ENCODE measurements around the gene SLC6A6.

SLC6A6 gene

GRCh38 chr3:14534516-14535191 is 132.2 kb downstream of the SLC6A6 start:
- Histone ChIP-seq H3K27me3 (no peaks in the 10 kb centered on the region), H3K9me3 (no peaks in the 10 kb centered on the region), H3K4me3 (ENCODE audit: low read depth, low read length) (no peak overlapping the region), H3K4me1 (no peaks in the 10 kb centered on the region; the same call in 1 of the 2 replicates), H3K36me3 (no peaks in the 10 kb centered on the region)
- no peak for DNase-seq
- TF ChIP-seq CTCF (IDR thresholded peaks at IDR 0.05; ENCODE audit: low read depth, low read length), result no peak

DNA sequence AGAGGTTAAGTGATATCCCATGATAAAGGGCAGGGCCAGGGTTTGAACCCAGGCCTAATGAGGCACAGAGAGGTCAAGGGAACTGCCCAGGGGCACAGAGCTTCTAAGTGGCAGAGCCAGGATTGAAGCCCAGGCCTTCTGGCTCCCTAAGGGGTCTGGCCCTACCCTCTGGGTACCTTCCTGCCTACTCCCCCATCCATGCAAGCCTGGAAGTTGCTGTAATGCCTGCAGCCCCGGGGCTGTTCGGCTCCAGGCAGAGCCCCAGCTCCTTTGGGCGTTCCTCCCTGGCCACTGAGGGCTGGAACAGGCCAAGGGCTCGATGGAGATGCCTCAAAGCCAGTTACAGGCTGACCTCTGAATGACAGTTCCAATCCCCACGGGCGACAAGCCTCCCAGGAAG is 133.2 kb downstream of the SLC6A6 start:
- Histone ChIP-seq H3K36me3 (no peaks in the 10 kb centered on the region), H3K4me1 (no peaks in the 10 kb centered on the region; the same call in 1 of the 2 replicates), H3K4me3 (ENCODE audit: low read depth, low read length) (no peak overlapping the region), H3K27me3 (no peaks in the 10 kb centered on the region), H3K9me3 (no peaks in the 10 kb centered on the region)
- no peak for TF ChIP-seq CTCF (IDR thresholded peaks at IDR 0.05; ENCODE audit: low read depth, low read length)
- no peak for DNase-seq

DNA sequence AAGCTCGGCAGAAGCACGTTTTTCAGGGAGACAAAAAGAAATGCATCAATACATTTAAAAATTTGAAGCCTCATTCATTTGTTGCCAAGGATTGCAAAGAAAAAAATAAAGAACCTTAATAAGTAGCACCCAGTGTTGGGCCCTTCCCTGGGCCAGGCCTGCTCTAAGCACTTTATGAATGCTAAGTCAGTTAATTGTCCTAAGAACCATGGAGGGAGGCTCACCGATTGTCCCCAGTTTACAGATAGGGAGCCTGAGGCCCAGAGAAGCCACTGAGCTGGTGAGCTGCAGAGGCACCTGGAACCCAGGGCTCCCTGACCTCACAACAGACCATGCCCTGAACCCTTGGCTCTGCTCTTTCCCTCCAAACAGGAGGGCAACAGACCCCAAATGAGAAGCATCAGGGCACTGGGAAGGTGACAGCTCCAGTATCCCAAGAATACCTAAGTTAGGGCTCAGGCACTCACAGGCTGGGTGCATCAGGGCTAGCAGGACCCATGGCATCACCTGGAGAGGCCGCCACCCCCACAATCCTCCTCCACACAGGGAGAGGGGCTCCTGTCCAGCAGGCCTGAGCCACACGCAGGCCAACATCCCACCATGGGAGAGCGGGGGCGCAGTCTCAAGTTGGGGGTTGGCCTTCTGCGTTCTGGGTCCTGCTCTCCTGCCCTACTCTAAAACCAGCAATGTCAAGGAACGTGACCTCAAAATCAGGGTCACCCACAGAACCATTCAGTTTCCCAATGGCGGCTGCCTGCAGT is 133.8 kb downstream of the SLC6A6 start:
- TF ChIP-seq CTCF (IDR thresholded peaks at IDR 0.05; ENCODE audit: low read depth, low read length), result no peak
- Histone ChIP-seq H3K27me3 (no peaks in the 10 kb centered on the region), H3K36me3 (no peaks in the 10 kb centered on the region), H3K4me3 (ENCODE audit: low read depth, low read length) (no peak overlapping the region), H3K9me3 (no peaks in the 10 kb centered on the region), H3K4me1 (no peaks in the 10 kb centered on the region; the same call in 1 of the 2 replicates)
- DNase-seq, result no peak

GRCh38 chr3:14536837-14537589 is 134.6 kb downstream of the SLC6A6 start:
- no peaks in the 10 kb centered on the region for H3K36me3 ChIP-seq
- H3K27me3 ChIP-seq, result no peaks in the 10 kb centered on the region
- H3K4me3 ChIP-seq (ENCODE audit: low read depth, low read length), result no peak overlapping the region
- no peak for TF ChIP-seq CTCF (IDR thresholded peaks at IDR 0.05; ENCODE audit: low read depth, low read length)
- H3K4me1 ChIP-seq, result no peaks in the 10 kb centered on the region; the same call in 1 of the 2 replicates
- DNase-seq, result no peak
- H3K9me3 ChIP-seq, result no peaks in the 10 kb centered on the region

GRCh38 chr3:14537590-14538450 is 135.4 kb downstream of the SLC6A6 start:
- DNase-seq, result peak; percentile 52
- Histone ChIP-seq H3K4me1 (no peaks in the 10 kb centered on the region; the same call in 1 of the 2 replicates), H3K36me3 (no peaks in the 10 kb centered on the region), H3K27me3 (no peaks in the 10 kb centered on the region), H3K9me3 (no peaks in the 10 kb centered on the region), H3K4me3 (ENCODE audit: low read depth, low read length) (no peak overlapping the region)
- TF ChIP-seq CTCF (IDR thresholded peaks at IDR 0.05; ENCODE audit: low read depth, low read length), result no peak

Measured in BE2C (cell line).